GM10266 (cell line): ENCODE measurements around the gene SRPX2.

ENCODE experiments used
- DNase-seq: peaks from one replicate; pipeline ENCODE4 v3.0.0; 2012; ENCODE audit errors: extremely low spot score
- TF ChIP-seq, protein P1 (sequence below): IDR thresholded peaks from 2 replicates; pipeline ENCODE4 v1.5.1; 2012; ENCODE audit warnings: mild to moderate bottlenecking, low read depth; ENCODE audit not compliant: control insufficient read depth, insufficient read depth; ENCODE audit errors: missing control alignments

SRPX2 gene

DNA sequence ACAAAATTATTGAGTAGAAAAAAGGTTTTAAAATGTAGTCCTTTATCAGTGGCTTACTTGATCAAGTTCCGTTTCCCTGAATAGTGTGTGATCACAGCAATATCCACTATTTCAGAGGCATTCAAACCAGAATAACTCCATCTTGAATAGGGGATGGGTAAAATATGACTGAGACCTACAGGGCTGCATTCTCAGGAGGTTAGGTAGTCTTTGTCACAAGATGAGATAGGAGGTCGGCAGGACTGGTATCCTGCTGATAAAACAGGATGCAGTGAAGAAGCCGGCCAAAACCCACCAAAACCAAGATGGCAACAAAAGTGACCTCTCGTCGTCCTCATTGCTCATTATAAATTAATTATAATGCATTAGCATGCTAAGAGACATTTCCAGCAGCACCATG, 32.0 kb upstream of the SRPX2 start:
- DNase-seq = no peak
- TF ChIP-seq, protein P1, sequence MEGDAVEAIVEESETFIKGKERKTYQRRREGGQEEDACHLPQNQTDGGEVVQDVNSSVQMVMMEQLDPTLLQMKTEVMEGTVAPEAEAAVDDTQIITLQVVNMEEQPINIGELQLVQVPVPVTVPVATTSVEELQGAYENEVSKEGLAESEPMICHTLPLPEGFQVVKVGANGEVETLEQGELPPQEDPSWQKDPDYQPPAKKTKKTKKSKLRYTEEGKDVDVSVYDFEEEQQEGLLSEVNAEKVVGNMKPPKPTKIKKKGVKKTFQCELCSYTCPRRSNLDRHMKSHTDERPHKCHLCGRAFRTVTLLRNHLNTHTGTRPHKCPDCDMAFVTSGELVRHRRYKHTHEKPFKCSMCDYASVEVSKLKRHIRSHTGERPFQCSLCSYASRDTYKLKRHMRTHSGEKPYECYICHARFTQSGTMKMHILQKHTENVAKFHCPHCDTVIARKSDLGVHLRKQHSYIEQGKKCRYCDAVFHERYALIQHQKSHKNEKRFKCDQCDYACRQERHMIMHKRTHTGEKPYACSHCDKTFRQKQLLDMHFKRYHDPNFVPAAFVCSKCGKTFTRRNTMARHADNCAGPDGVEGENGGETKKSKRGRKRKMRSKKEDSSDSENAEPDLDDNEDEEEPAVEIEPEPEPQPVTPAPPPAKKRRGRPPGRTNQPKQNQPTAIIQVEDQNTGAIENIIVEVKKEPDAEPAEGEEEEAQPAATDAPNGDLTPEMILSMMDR = no peak

DNA sequence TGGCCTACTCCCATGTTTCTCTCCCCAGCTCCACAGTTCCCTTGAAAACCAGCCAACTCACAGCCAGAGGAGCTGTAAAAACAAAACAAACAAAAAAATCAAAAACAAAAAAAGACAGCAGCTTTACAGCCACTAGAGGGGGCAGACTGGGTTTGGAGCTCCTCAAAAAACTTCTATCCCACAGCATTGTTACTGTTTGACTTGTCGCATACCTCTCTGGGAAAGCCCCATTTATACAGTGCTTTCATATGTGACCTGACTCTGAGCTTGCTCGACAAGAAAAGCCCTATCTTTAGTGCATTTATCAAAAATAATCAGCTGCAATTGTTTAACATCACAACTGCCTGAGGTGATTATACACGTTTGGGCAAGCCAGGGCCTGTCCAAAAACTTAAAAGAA, 29.0 kb upstream of the SRPX2 start:
- TF ChIP-seq, protein P1 = peak; percentile 23
- peak; percentile 22 for DNase-seq

DNA sequence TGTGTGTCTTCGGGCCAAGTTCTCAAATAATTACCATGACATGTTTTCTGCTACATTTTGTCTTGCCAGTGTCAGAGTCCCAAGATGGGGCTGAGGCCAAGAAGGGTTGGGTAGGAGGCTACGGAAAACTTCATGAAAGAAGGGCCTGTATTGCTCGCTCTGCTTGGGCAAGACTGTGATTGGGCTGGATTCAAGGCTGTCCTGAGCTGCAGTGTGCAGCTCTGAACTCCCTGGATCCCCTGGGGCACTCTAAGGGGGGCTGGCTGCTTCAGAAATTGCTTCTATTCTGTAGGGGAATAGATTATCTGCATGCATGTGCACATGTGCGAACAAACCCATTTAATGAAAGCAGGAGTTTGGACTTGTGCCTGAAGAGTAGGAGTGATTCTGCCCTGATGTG, 21.0 kb upstream of the SRPX2 start:
- TF ChIP-seq, protein P1 = no peak
- DNase-seq = no peak

DNA sequence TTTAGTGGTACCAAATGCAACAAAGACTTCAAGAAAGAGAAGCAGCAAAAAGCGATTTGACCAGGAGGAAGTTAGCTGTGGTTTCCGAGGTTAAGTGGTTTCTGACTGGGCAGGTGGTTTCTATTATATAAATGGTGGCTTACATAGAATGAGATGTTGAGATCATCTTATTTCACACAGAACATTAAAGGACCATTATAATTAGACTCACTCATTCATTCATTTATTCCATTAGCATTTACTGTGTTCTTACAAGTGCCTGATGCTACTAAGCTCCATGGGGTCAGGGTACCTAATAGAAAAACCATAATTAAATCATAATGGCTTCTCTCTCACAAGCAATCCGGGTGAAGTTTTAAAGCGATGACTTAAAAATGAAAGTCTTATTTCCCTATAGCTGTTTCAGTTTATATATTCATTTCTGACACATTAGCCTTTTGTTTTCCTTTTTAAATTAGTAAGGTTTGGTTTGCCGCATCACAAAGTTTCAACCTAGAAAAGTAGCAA, 18.0 kb upstream of the SRPX2 start:
- DNase-seq = peak; percentile 26
- TF ChIP-seq, protein P1 = no peak

DNA sequence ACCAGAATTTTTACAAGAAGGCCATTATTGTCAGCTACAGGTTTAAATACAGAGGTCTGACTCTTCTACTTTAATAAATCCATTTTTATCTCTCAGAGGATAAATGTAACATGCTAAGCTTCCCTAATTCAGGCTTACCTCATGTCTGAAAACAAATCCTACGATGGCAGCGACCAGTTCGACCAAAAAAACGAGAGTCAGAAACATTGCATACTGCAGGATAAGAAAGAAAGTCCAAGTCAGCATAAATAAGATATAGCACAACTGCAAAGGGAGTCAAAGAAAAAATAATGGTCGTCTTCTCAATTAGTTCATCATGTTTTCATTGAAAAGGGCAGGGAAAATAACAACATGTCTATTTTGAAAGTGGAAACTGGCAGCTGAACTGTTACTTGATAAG, 9.0 kb upstream of the SRPX2 start:
- TF ChIP-seq, protein P1 = no peak
- no peak for DNase-seq

DNA sequence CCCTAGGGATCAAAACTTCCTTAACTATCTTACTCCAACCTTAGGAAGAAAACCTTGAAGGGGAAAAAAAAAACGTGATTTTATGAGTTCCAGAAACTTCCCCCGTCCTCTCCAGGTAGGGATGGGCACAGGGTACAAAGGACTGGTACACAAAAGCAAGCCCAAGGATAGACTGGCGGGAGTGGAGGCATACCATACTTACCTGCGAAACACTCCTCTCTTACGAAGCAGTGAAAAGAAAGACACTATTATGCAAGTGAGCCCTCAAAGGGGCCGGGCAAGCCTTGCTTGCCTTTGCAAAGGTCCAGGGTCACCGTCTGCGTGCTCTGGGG, 8.0 kb upstream of the SRPX2 start:
- DNase-seq = no peak
- TF ChIP-seq, protein P1 = no peak

DNA sequence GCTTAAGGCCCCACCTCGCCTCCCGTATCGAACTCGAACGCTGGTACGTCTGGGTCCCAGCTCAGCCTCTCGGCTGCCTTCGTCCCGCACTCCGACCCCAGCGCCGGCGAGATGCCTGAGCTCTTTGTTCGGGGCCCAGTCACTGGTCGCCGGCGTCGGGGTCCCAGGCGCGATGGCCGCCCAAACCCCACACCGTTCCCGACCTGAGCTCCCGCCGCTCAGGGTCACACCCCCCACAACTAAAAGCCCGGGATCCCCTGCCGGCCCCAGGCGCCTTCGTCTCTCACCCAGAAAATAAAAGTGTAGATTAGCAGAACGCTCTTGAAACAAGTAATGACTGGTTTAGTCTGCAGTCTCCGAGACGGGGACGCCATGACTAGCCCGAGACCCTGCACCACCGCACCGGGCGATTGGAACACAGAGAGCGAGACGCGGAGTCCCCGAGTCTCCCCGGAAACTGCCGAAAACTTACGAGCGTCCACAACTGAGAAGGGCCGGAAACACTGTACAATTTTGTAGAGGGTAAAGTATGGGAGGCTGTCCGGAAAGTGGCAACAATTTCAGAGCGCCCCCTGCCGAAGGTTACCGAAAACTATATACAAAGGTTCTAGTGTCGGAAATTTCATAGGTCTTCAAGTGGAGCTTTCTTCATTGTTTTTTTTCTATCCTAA, 7.5 kb upstream of the SRPX2 start, which contains the start of gene TSPAN6:
TSPAN6 (minus strand) TSS at position 486 of the 671 bp plus-strand sequence; CDS start at position 374, 112 bp downstream.
- DNase-seq = peak; percentile 42
- TF ChIP-seq, protein P1 = no peak
